Activated CD8-positive, alpha-beta memory T cell treated with anti-CD3 and anti-CD28 coated beads for 1 hour (primary cell): Measurements from ENCODE around the gene SSBP1.
"Not testable (repeated sequence)": the region's sequence is repeated elsewhere in the genome, so short reads cannot be mapped to it uniquely, and the experiment has no call there.

Experiments used
- DNase-seq, 2 donors: peaks; one replicate each; pipeline ENCODE4 v3.0.0-alpha.2; 2020; ENCODE audit warnings: low read depth in 1 of 2; ENCODE audit errors: extremely low read depth in 1 of 2

SSBP1 gene

GRCh38 chr7:141737836-141738591 is at the start of gene SSBP1:
SSBP1 (plus strand) TSS chr7:141738358; CDS start chr7:141739167, 809 bp downstream.
- peak; percentile 76 to 80 for DNase-seq

- not testable (repeated sequence) for DNase-seq
Observed at GRCh38 chr7:141689072-141689825, 48.9 kb upstream of the SSBP1 start.

GRCh38 chr7:141691540-141691939 is 46.6 kb upstream of the SSBP1 start:
- no peak for DNase-seq

GRCh38 chr7:141691961-141692360 is 46.2 kb upstream of the SSBP1 start:
- DNase-seq: no peak

- DNase-seq: no peak
Observed at GRCh38 chr7:141693082-141693481, 45.1 kb upstream of the SSBP1 start.

GRCh38 chr7:141695803-141696289 is 42.3 kb upstream of the SSBP1 start:
- no peak for DNase-seq

GRCh38 chr7:141696348-141696747 is 41.8 kb upstream of the SSBP1 start:
- DNase-seq: no peak

- DNase-seq: no peak
Observed at GRCh38 chr7:141697211-141697871, 40.8 kb upstream of the SSBP1 start.

- no peak for DNase-seq
Observed at GRCh38 chr7:141698247-141699015, 39.7 kb upstream of the SSBP1 start.

GRCh38 chr7:141699860-141700259 is 38.3 kb upstream of the SSBP1 start:
- no peak for DNase-seq

GRCh38 chr7:141700296-141700847 is 37.8 kb upstream of the SSBP1 start:
- no peak for DNase-seq

- no peak for DNase-seq
Observed at GRCh38 chr7:141700848-141701371, 37.2 kb upstream of the SSBP1 start.

- peak; percentile 46 to 52 for DNase-seq
Observed at GRCh38 chr7:141701489-141702046, 36.6 kb upstream of the SSBP1 start.

- peak in 1 of 2 donors; percentile 47 for DNase-seq
Observed at GRCh38 chr7:141702047-141702567, 36.1 kb upstream of the SSBP1 start, which contains the start of gene DENND11. DENND11 (minus strand) TSS chr7:141702166; CDS start chr7:141702153, 13 bp downstream.

- no peak for DNase-seq
Observed at GRCh38 chr7:141702892-141703291, 35.3 kb upstream of the SSBP1 start.

- no peak for DNase-seq
Observed at GRCh38 chr7:141704112-141704511, 34.0 kb upstream of the SSBP1 start.

- no peak for DNase-seq
Observed at GRCh38 chr7:141704741-141705140, 33.4 kb upstream of the SSBP1 start.

GRCh38 chr7:141706239-141707064 is 31.7 kb upstream of the SSBP1 start:
- DNase-seq: no peak

- no peak for DNase-seq
Observed at GRCh38 chr7:141708351-141708750, 29.8 kb upstream of the SSBP1 start, which contains the start of gene WEE2. WEE2 (plus strand) TSS chr7:141708353; CDS start chr7:141708759, 406 bp downstream.
